GM04503 (cell line): ENCODE measurements around the gene PACSIN1.

Experiments
- DNase-seq: peaks from one replicate; pipeline ENCODE4 v3.0.0-alpha.2; 2012; ENCODE audit warnings: low read depth

Gene PACSIN1

GRCh38 chr6:34583461-34583860 is 117.6 kb downstream of the PACSIN1 start:
- DNase-seq, result no peak

GRCh38 chr6:34583861-34584604 is 118.2 kb downstream of the PACSIN1 start:
- no peak for DNase-seq

GRCh38 chr6:34584694-34585093 is 118.8 kb downstream of the PACSIN1 start:
- no peak for DNase-seq
